Pancreas (tissue), 10 donors: Measurements from ENCODE around the gene ECT2. TPM values are rescaled to one million over a fixed set of nuclear protein-coding genes. Genes with fewer than 3 reads are reported as not detected.

Source experiments
- ATAC-seq, 4 donors: fragments of 200-7000 bp; cut with Tn5 transposase; one replicate each; pipeline versions ENCODE4 v1.8.0 to v1.9.1; 2020; ENCODE audit warnings: mild to moderate bottlenecking in 4 of 4, moderate library complexity in 4 of 4
- DNase-seq, 6 donors: peaks; one replicate each; pipeline ENCODE4 v3.0.0-alpha.2; 2020
- FAIRE-seq: peaks from 2 replicates; lab custom pipeline; 2012; peaks lifted over from hg19 to GRCh38; lab: Jason Lieb, UNC
- H3K27ac ChIP-seq, 4 donors: fragments of 200-600 bp; sonication (generic); 1 replicate in 3 of 4; 2 replicates in 1 of 4; pipeline versions ENCODE4 v1.5.0 to v1.8.0; 2020
- H3K27me3 ChIP-seq, 4 donors: fragments of 200-600 bp; one replicate each; pipeline ENCODE4 v1.8.0; 2021
- H3K36me3 ChIP-seq, 3 donors: fragments of 200-600 bp; sonication (generic) in 1 of 3; one replicate each; pipeline versions ENCODE4 v1.5.0 to v1.8.0; 2020 to 2021
- H3K4me1 ChIP-seq, 3 donors: fragments of 200-600 bp; one replicate each; pipeline ENCODE4 v1.8.0; 2021
- H3K4me3 ChIP-seq, 4 donors: fragments of 200-600 bp; sonication (generic) in 2 of 4; one replicate each; pipeline versions ENCODE4 v1.5.0 to v1.8.0; 2020 to 2021
- H3K9me3 ChIP-seq, 4 donors: fragments of 200-600 bp; one replicate each; pipeline ENCODE4 v1.8.0; 2021
- CTCF ChIP-seq, 4 donors: fragments of 200-600 bp; sonication (generic) in 3 of 4; IDR thresholded peaks; one replicate each; pipeline versions ENCODE4 v1.5.0 to v1.8.0; 2021; ENCODE audit warnings: antibody characterized with exemption in 4 of 4
- WGBS, 2 donors: extraction: QIAGEN DNeasy Blood & Tissue Kit; methylation state at CpG; one replicate each; pipeline ENCODE4 v1.1.7; 2013; 5-methylcytosine and 5-hydroxymethylcytosine counted together
- intact Hi-C, 3 donors: fragments of 100-400 bp; cut with DNase I; formaldehyde crosslinking; loops; one replicate each; pipeline versions ENCODE4 v1.11.1 to v1.14.2; 2022
- polyA plus RNA-seq, 2 donors: library from polyadenylated mRNA; stranded (reverse); fragments of 200-250 nt; gene quantifications; one replicate each; pipeline ENCODE4 v1.2.3, GENCODE V29; 2013
- total RNA-seq, 6 donors: library from RNA; stranded (reverse); fragmentation: NEBNext Ultra II Directional in 4 of 6; extraction: Animal tissue kit (Norgen Biotek cat#: 25700) in 4 of 6; gene quantifications; one replicate each; pipeline versions ENCODE4 v1.2.1 to v1.2.4, GENCODE V29; 2021 to 2023
- donor health status: healthy with polysubstance abuse.
- donor health status: DM: no; HTN: no; CAD: no; lungs with moderate emphysema.
- donor health status: DM: no; HTN: no; CAD: no.
- donor health status: control.
- donor health status: control.
- donor health status: Bipolar disorder and iron deficiency.
- donor health status: DM: yes; HTN: yes; CAD: no.
- donor health status: DM: no; HTN: no; CAD: no.
- donor health status: DM: no; HTN: no; CAD: no.
- donor health status: DM: yes; HTN: yes; CAD: no.

Gene ECT2
- total and polyA plus RNA-seq, 8 donors = 0.74 to 7.0 (median 2.2) TPM

- H3K4me1 ChIP-seq = no peaks in the 10 kb centered on the region
- intact Hi-C loops = no loop called here
- WGBS, 2 donors = 27 to 41% methylated on average over 1 of the region's 1 CpG
- H3K27ac ChIP-seq = no peak overlapping the region
- no peaks in the 10 kb centered on the region for H3K9me3 ChIP-seq
- no peak for ATAC-seq
- TF ChIP-seq CTCF (IDR thresholded peaks at IDR 0.05) = no peak
- FAIRE-seq = no peak
- no peak overlapping the region for H3K4me3 ChIP-seq
- no peaks in the 10 kb centered on the region for H3K36me3 ChIP-seq
- no peaks in the 10 kb centered on the region for H3K27me3 ChIP-seq
- no peak for DNase-seq
These were observed 11.1 kb upstream of the ECT2 start for GRCh38 chr3:172739462-172739861.

GRCh38 chr3:172746475-172746874 lies 4.1 kb upstream of the ECT2 start:
- intact Hi-C loops = no loop called here
- no peak for TF ChIP-seq CTCF (IDR thresholded peaks at IDR 0.05)
- no peak for FAIRE-seq
- Histone ChIP-seq H3K4me1 (peaks cover 0 to 15% (median 9%) of the 10 kb centered on the region in 3 donors), H3K4me3 (no peak overlapping the region), H3K27ac (no peak overlapping the region), H3K36me3 (no peaks in the 10 kb centered on the region), H3K27me3 (no peaks in the 10 kb centered on the region), H3K9me3 (no peaks in the 10 kb centered on the region)
- DNase-seq = no peak
- WGBS, 2 donors = 66 to 82% methylated on average over 2 of the region's 2 CpGs
- no peak for ATAC-seq

- DNase-seq = peak in 2 of 6 donors; percentile 11 to 34
- Histone ChIP-seq H3K27me3 (no peaks in the 10 kb centered on the region), H3K4me1 (peaks cover 0 to 16% (median 9%) of the 10 kb centered on the region in 3 donors), H3K4me3 (peak overlapping the region in 3 of 4 donors; percentile 2 to 74 (median 74)), H3K9me3 (no peaks in the 10 kb centered on the region), H3K36me3 (no peaks in the 10 kb centered on the region), H3K27ac (peak overlapping the region; percentile 51 to 81 (median 74))
- intact Hi-C loops = no loop called here
- no peak for TF ChIP-seq CTCF (IDR thresholded peaks at IDR 0.05)
- WGBS, 2 donors = 8% methylated on average over 8 of the region's 8 CpGs
- ATAC-seq = peak; percentile 39 to 68 (median 50)
- no peak for FAIRE-seq
These were observed 1.1 kb upstream of the ECT2 start for GRCh38 chr3:172749230-172749965.

GRCh38 chr3:172750069-172750367 lies 508 bp upstream of the ECT2 start:
- 9 to 11% methylated on average over 9 of the region's 9 CpGs for WGBS, 2 donors
- H3K4me3 ChIP-seq = peak overlapping the region; percentile 2 to 74 (median 40)
- H3K9me3 ChIP-seq = no peaks in the 10 kb centered on the region
- intact Hi-C loops = no loop called here
- peaks cover 0 to 16% (median 9%) of the 10 kb centered on the region in 3 donors for H3K4me1 ChIP-seq
- H3K36me3 ChIP-seq = no peaks in the 10 kb centered on the region
- no peak for DNase-seq
- ATAC-seq = peak in 2 of 4 donors; percentile 0 to 2
- no peaks in the 10 kb centered on the region for H3K27me3 ChIP-seq
- peak overlapping the region; percentile 51 to 81 (median 74) for H3K27ac ChIP-seq
- TF ChIP-seq CTCF (IDR thresholded peaks at IDR 0.05) = no peak
- FAIRE-seq = no peak

- H3K4me1 ChIP-seq = peaks cover 0 to 16% (median 9%) of the 10 kb centered on the region in 3 donors
- intact Hi-C loops = no loop called here
- no peaks in the 10 kb centered on the region for H3K36me3 ChIP-seq
- DNase-seq (no peak), ATAC-seq (peak in 3 of 4 donors; percentile 4 to 36 (median 21)), FAIRE-seq (no peak)
- no peak for TF ChIP-seq CTCF (IDR thresholded peaks at IDR 0.05)
- H3K27ac ChIP-seq = peak overlapping the region in 2 of 4 donors; percentile 54 to 81
- H3K9me3 ChIP-seq = no peaks in the 10 kb centered on the region
- WGBS, 2 donors = 1% methylated on average over 13 to 14 of the region's 14 CpGs
- H3K4me3 ChIP-seq = peak overlapping the region; percentile 74 to 78 (median 75)
- no peaks in the 10 kb centered on the region for H3K27me3 ChIP-seq
These were observed 714 bp downstream of the ECT2 start for GRCh38 chr3:172751175-172751704.
